Hematopoietic multipotent progenitor cell treated with erythropoietin and hydrocortisone succinate and interleukin-3 and kit ligand, for 15 days (in vitro differentiated cells): ENCODE measurements around the gene YTHDF1.

Experiments used
- DNase-seq: peaks from one replicate; pipeline ENCODE4 v3.0.0-alpha.2; 2015; ENCODE audit warnings: low spot score

YTHDF1 gene

DNA sequence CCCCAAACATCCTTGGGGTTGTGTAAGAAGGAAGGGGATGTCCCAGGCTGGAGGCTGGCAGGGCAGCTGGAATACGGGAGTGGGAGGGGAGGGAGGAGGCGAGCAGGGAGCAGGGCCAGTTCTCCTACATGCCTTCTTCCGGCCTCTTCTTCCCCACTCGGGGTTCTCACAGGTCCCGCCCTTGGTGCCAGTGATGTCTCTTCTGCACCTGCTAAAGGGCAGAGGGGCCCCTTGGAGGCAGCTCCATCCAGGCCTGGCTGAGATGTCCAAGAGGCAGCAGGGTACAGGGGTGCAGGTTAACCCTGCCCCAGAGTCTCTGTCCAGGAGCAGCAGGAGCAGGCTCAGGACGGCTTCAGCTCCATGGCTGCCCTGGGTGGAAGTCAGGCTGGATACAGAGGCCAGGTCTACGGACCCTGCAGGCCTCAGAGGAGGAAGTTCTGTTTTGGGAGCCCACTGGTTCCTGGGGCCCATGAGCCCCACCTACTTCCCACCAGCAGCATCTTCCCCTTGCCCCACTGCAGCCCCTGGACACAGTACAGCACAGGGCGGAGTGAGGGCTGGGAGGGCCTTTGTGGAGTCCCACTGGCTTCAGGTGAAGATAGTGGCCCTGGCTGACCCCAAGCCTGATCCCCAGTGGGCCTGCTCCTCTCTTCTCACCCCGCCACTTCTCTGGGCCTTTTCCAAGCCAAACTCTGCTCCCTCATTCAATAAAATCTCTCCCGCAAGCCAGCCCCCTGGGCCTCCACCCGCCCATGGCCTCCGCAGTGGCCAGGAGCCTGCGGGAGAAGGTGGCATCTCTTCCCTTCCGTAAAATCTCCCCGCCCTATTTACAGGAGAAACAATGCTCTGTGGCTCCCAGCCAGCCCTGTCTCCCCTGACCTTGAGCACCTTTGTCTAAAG, 60.4 kb downstream of the YTHDF1 start:
- no peak for DNase-seq

DNA sequence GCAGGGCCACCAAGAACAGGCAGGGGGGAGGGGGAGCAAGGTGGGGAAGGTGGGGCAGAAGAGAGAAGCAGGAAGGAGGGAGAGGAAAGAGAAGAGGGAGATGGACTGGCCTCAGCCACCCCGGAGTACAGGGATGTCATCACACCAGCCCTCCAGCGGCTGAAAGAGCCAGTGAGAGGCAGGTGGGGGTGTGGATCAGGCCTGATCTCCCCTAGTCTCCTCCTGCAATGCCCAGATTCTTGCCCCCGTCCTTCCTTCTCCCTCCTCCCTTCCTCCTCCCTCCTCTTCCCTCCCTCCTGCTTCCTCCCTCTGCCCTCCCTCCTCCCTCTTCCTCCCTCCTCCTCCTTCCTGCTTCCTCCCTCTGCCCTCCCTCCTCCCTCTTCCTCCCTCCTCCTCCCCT, 61.5 kb downstream of the YTHDF1 start:
- DNase-seq = no peak

- no peak for DNase-seq
These were observed 62.4 kb downstream of the YTHDF1 start for GRCh38 chr20:63153254-63154221.

GRCh38 chr20:63152322-63153253, 63.3 kb downstream of the YTHDF1 start:
- DNase-seq = no peak

- DNase-seq = no peak
These were observed 64.2 kb downstream of the YTHDF1 start for GRCh38 chr20:63151554-63152321.

- no peak for DNase-seq
These were observed 64.9 kb downstream of the YTHDF1 start for GRCh38 chr20:63150911-63151531.

GRCh38 chr20:63150391-63150898, 65.5 kb downstream of the YTHDF1 start:
- DNase-seq = no peak

DNA sequence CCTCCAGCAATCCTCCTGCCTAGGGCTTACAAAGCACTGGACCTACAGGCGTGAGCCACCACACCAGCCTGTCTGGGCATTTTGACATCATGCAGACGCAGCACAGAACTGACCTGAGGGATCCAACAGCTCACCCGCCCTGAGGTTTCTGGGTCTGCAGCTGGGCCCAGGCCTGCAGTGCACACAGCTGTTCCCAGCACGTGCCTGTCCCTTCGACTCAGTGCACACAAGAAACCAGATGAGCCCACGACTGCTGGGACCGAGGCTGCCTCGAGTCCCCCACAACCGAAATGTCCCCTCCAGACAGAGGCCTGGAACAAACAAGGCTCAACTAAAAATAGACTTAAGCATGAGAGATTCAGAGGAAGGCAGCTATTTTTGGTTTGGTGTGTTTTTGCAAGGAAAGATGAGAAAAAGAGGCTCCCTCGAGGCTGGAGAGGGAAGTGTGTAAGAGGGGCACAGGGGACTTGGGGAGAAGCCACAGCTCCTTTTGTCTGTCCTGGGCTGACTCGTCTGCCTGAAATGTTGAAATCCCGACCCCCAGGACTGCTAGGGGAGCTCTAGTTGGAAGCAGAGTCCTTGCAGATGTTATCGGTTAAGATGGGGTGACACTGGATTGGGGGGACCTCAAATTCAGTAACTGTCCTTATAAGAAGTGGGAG, 66.3 kb downstream of the YTHDF1 start:
- no peak for DNase-seq

- DNase-seq = no peak
These were observed 67.2 kb downstream of the YTHDF1 start for GRCh38 chr20:63148696-63149095.

DNA sequence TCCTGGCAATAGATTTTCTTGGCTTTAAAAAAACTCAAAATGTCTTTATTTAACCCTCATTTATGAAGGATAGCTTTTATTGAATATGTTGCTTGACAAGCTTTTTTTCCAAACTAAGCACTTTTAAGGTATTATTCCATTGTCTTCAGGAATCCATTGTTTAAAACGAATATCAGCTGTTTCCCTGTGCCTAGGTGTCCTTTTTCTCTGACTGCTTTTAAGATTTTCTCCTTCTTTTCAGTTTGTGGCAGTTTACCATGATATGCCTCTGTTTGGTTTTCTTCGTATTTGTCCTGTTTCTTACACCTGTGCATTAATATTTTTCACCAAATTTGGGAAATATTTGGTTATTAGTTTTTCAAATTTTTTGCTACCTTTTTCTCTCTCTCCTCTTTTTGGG, 68.4 kb downstream of the YTHDF1 start:
- DNase-seq = no peak
